ENCODE results near the gene KDM4B.

Gene KDM4B

GRCh38 chr19:5127717-5128116 is 158.8 kb downstream of the KDM4B start:
- DNase-seq = no peak

- no peak for DNase-seq
Observed at GRCh38 chr19:5128251-5128935, 159.5 kb downstream of the KDM4B start.

- no peak for DNase-seq
Observed at GRCh38 chr19:5128936-5129389, 160.1 kb downstream of the KDM4B start.

- no peak for DNase-seq
Observed at GRCh38 chr19:5129691-5130090, 160.8 kb downstream of the KDM4B start.

GRCh38 chr19:5130371-5131030 is 161.6 kb downstream of the KDM4B start:
- peak; percentile 81 for DNase-seq

- peak; percentile 47 for DNase-seq
Observed at GRCh38 chr19:5131031-5131505, 162.2 kb downstream of the KDM4B start.

GRCh38 chr19:5131506-5132205 is 162.7 kb downstream of the KDM4B start:
- DNase-seq = peak; percentile 48

GRCh38 chr19:5132206-5132560 is 163.3 kb downstream of the KDM4B start:
- DNase-seq = no peak

- no peak for DNase-seq
Observed at GRCh38 chr19:5132698-5133651, 164.1 kb downstream of the KDM4B start.

- no peak for DNase-seq
Observed at GRCh38 chr19:5133986-5134595, 165.2 kb downstream of the KDM4B start.

GRCh38 chr19:5134691-5135090 is 165.8 kb downstream of the KDM4B start:
- no peak for DNase-seq

- DNase-seq = no peak
Observed at GRCh38 chr19:5136073-5136855, 167.4 kb downstream of the KDM4B start.

GRCh38 chr19:5137114-5137513 is 168.2 kb downstream of the KDM4B start:
- DNase-seq = no peak

GRCh38 chr19:5137571-5138124 is 168.7 kb downstream of the KDM4B start:
- DNase-seq = no peak

- DNase-seq = peak; percentile 64
Observed at GRCh38 chr19:5138606-5139582, 170.0 kb downstream of the KDM4B start.

GRCh38 chr19:5139583-5140325 is 170.8 kb downstream of the KDM4B start:
- DNase-seq = no peak

- no peak for DNase-seq
Observed at GRCh38 chr19:5141129-5141849, 172.4 kb downstream of the KDM4B start.

All from activated CD8-positive, alpha-beta memory T cell treated with anti-CD3 and anti-CD28 coated beads, Interleukin-2, amount 50 U/mL, for 4 hours (primary cell).